Daoy (cell line): Measurements from ENCODE around the gene PLIN4. TPM values are rescaled to one million over a fixed set of nuclear protein-coding genes. Genes with fewer than 3 reads are reported as not detected.
"Not testable (repeated sequence)": the region's sequence is repeated elsewhere in the genome, so short reads cannot be mapped to it uniquely, and the experiment has no call there.

ENCODE experiments used
- DNase-seq: peaks from one replicate; pipeline ENCODE4 v3.0.0-alpha.2; 2015; ENCODE audit warnings: low read depth
- total RNA-seq: library from RNA; depleted of rRNA; stranded (reverse); fragments of >200 nt; shearing (Covaris generic); gene quantifications from 2 replicates; pipeline ENCODE4 v1.2.3, GENCODE V29; 2014

Gene PLIN4
- total RNA-seq, 1 experiment from 2014 or later, result 0.69 TPM

GRCh38 chr19:4548238-4548584, 29.9 kb upstream of the PLIN4 start:
- no peak for DNase-seq

- peak; percentile 41 for DNase-seq
Measured at GRCh38 chr19:4547303-4548237, 29.3 kb upstream of the PLIN4 start.

- no peak for DNase-seq
Measured at GRCh38 chr19:4543842-4544647, 25.8 kb upstream of the PLIN4 start.

- no peak for DNase-seq
Measured at GRCh38 chr19:4542896-4543841, 24.9 kb upstream of the PLIN4 start.

- DNase-seq, result not testable (repeated sequence)
Measured at GRCh38 chr19:4541806-4542145, 23.5 kb upstream of the PLIN4 start.

- DNase-seq, result no peak
Measured at GRCh38 chr19:4541114-4541805, 23.0 kb upstream of the PLIN4 start.

- no peak for DNase-seq
Measured at GRCh38 chr19:4539693-4540581, 21.7 kb upstream of the PLIN4 start, which contains the start of gene LRG1. TSS of gene LRG1 (minus strand) at chr19:4540036. CDS start at chr19:4540013, 23 bp downstream.

GRCh38 chr19:4539169-4539692, 20.9 kb upstream of the PLIN4 start:
- DNase-seq, result no peak

GRCh38 chr19:4538601-4538954, 20.3 kb upstream of the PLIN4 start:
- no peak for DNase-seq

GRCh38 chr19:4537953-4538600, 19.8 kb upstream of the PLIN4 start:
- DNase-seq, result no peak

GRCh38 chr19:4536798-4537197, 18.5 kb upstream of the PLIN4 start:
- no peak for DNase-seq

GRCh38 chr19:4534836-4535658, 16.8 kb upstream of the PLIN4 start, which contains the start of gene PLIN5:
TSS of gene PLIN5 (minus strand) at chr19:4535224. CDS start at chr19:4534074, 1,150 bp downstream.
- DNase-seq, result peak; percentile 84

- DNase-seq, result no peak
Measured at GRCh38 chr19:4533835-4534424, 15.6 kb upstream of the PLIN4 start.

- DNase-seq, result no peak
Measured at GRCh38 chr19:4533334-4533733, 15.0 kb upstream of the PLIN4 start.

GRCh38 chr19:4531562-4532165, 13.4 kb upstream of the PLIN4 start:
- DNase-seq, result no peak

GRCh38 chr19:4529924-4530522, 11.7 kb upstream of the PLIN4 start:
- DNase-seq, result no peak

GRCh38 chr19:4528843-4529242, 10.6 kb upstream of the PLIN4 start:
- no peak for DNase-seq
